GM12878 (cell line): ENCODE results near the gene MTHFD2.

ENCODE experiments used
- GABPA ChIP-seq: IDR thresholded peaks from 2 replicates; pipeline ENCODE4 v1.6.1; 2014; ENCODE audit warnings: antibody characterized with exemption, low read depth, mild to moderate bottlenecking, inconsistent platforms
- RBBP5 ChIP-seq: fragments of 200-600 bp; sonication (generic); conservative IDR thresholded peaks from 2 replicates; pipeline ENCODE4 v1.6.1; 2016
- SIN3A ChIP-seq: IDR thresholded peaks from 2 replicates; pipeline ENCODE4 v1.6.1; 2012; ENCODE audit warnings: low read depth, low read length, improper control_type of control experiment
- SPI1 ChIP-seq: IDR thresholded peaks from 2 replicates; pipeline ENCODE4 v1.6.1; 2011; ENCODE audit warnings: low read depth, mild to moderate bottlenecking, low read length, moderate library complexity, borderline replicate concordance; ENCODE audit not compliant: insufficient read depth
- TF ChIP-seq, protein P1 (sequence below): IDR thresholded peaks from 2 replicates; pipeline ENCODE4 v1.6.1; 2011; ENCODE audit warnings: low read depth, mild to moderate bottlenecking, low read length, moderate library complexity, borderline replicate concordance; ENCODE audit errors: extremely low read depth

- TF ChIP-seq SPI1 (no peak), GABPA (no peak), SIN3A (no peak), RBBP5 (no peak)
- TF ChIP-seq, protein P1, sequence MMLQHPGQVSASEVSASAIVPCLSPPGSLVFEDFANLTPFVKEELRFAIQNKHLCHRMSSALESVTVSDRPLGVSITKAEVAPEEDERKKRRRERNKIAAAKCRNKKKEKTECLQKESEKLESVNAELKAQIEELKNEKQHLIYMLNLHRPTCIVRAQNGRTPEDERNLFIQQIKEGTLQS, result no peak
These were observed 2.8 kb downstream of the MTHFD2 start for GRCh38 chr2:74201196-74201595.
